A673 (cell line): ENCODE measurements around the gene TRIM29.

Experiments
- EZH2 ChIP-seq: fragments of 200-600 bp; sonication (generic); IDR thresholded peaks from 2 replicates; pipeline ENCODE4 v1.6.1; 2017; ENCODE audit warnings: borderline replicate concordance, low read depth, mild to moderate bottlenecking, mixed read lengths, antibody characterized with exemption, low read length; ENCODE audit not compliant: poor library complexity, severe bottlenecking
- TF ChIP-seq, protein P1 (sequence below): fragments of 300-800, 200-600 bp; sonication (generic); conservative IDR thresholded peaks from 2 replicates; pipeline ENCODE4 v1.5.1; 2017; ENCODE audit warnings: low read depth, mild to moderate bottlenecking, antibody characterized with exemption, low read length, moderate library complexity, mixed read lengths

DNA sequence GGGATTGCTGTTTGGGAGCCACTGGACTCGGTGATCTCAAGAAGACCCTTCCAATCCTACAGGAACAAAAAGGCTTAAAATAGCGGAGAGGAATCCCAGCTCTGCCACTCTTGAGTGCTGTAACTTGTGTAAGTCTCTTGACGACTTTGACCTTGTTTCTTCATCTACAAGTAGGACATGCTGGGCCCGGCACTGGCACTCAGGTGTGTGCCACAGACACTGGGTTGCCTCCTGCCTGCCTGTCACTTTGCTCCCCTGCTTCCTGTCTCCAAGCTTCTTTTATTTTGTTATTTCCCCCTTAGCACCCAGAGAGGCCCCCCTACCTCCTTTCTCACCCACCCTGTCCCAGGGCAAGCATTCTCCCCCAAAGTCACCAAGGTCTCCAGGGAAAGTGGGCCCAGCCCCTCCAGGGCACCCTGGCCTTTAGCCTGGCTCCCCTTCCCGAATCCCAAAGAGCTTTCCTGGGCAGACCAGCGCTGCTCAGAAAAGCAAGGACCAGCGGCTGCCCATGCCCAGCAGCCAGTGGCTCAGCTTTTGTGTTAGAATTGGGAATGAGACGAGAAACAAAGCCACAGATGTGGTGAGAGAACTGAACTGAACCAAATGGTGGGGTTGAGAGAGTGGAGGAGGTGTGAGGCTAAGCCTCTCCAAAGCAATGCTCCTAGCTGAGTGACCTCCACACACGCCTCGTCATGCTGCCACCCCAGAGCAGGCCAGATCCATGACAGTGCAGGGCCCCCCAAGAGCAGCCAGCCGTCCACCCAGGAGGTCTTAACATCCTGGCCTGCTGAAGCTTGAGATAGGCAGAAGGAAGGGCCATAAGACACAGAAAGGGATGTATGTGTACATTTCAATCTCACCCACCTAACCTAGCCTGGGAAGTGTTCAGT, 4.5 kb downstream of the TRIM29 start:
- TF ChIP-seq, protein P1, sequence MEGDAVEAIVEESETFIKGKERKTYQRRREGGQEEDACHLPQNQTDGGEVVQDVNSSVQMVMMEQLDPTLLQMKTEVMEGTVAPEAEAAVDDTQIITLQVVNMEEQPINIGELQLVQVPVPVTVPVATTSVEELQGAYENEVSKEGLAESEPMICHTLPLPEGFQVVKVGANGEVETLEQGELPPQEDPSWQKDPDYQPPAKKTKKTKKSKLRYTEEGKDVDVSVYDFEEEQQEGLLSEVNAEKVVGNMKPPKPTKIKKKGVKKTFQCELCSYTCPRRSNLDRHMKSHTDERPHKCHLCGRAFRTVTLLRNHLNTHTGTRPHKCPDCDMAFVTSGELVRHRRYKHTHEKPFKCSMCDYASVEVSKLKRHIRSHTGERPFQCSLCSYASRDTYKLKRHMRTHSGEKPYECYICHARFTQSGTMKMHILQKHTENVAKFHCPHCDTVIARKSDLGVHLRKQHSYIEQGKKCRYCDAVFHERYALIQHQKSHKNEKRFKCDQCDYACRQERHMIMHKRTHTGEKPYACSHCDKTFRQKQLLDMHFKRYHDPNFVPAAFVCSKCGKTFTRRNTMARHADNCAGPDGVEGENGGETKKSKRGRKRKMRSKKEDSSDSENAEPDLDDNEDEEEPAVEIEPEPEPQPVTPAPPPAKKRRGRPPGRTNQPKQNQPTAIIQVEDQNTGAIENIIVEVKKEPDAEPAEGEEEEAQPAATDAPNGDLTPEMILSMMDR = no peak
- no peak for TF ChIP-seq EZH2
